ENCODE measurements around the gene KPNA4. TPM values are rescaled to one million over a fixed set of nuclear protein-coding genes. Genes with fewer than 3 reads are reported as not detected.
"Not testable (repeated sequence)": the region's sequence is repeated elsewhere in the genome, so short reads cannot be mapped to it uniquely, and the experiment has no call there.

The KPNA4 gene
- total RNA-seq, 1 experiment from 2014 or later: 127 TPM

GRCh38 chr3:160531311-160531710, 34.1 kb downstream of the KPNA4 start:
- POLR2A ChIA-PET: interaction anchor here (0.6 to 0.8 kb wide), 2 partner anchors 12 to 23 kb away, joined by 3 to 5 read pairs; no protein-coding TSS in a partner anchor
- H3K4me1 Mint-ChIP-seq (ENCODE audit: insufficient read depth, unreplicated experiment): no peaks in the 10 kb centered on the region
- no peak overlapping the region for H3K4me3 Mint-ChIP-seq (ENCODE audit: unreplicated experiment)
- no peak overlapping the region for H3K27ac Mint-ChIP-seq (ENCODE audit: low read depth, unreplicated experiment)
- H3K27me3 Mint-ChIP-seq (ENCODE audit: insufficient read depth, unreplicated experiment): no peaks in the 10 kb centered on the region
- intact Hi-C loops (cut with micrococcal nuclease): no loop called here
- no peak for TF ChIP-seq CTCF (IDR thresholded peaks at IDR 0.05; ENCODE audit: unreplicated experiment)
- BruUV-seq (replicated peaks): no TSS peak
- DNase-seq (ENCODE audit: unreplicated experiment): no peak
- no peaks in the 10 kb centered on the region for H3K9me3 Mint-ChIP-seq (ENCODE audit: unreplicated experiment)
- CTCF ChIA-PET: no interaction called here
- H3K36me3 Mint-ChIP-seq (ENCODE audit: insufficient read depth, unreplicated experiment): peaks cover 61% of the 10 kb centered on the region

- DNase-seq (ENCODE audit: unreplicated experiment); BruUV-seq (replicated peaks); H3K4me3 Mint-ChIP-seq (ENCODE audit: unreplicated experiment); intact Hi-C loops (cut with micrococcal nuclease); H3K27ac Mint-ChIP-seq (ENCODE audit: low read depth, unreplicated experiment); H3K9me3 Mint-ChIP-seq (ENCODE audit: unreplicated experiment); H3K4me1 Mint-ChIP-seq (ENCODE audit: insufficient read depth, unreplicated experiment); H3K27me3 Mint-ChIP-seq (ENCODE audit: insufficient read depth, unreplicated experiment): not testable (repeated sequence)
- peaks cover 95% of the 10 kb centered on the region for H3K36me3 Mint-ChIP-seq (ENCODE audit: insufficient read depth, unreplicated experiment)
- ChIA-PET CTCF (interaction anchor here (1.6 kb wide), 1 partner anchor 12 kb away, joined by 5 read pairs; no protein-coding TSS in a partner anchor), POLR2A (interaction anchor here (1.8 kb wide), 1 partner anchor 9 kb away, joined by 7 read pairs; no protein-coding TSS in a partner anchor)
Measured at GRCh38 chr3:160516391-160516790, 49.0 kb downstream of the KPNA4 start.

GRCh38 chr3:160501325-160501724, 64.0 kb downstream of the KPNA4 start:
- H3K4me3 Mint-ChIP-seq (ENCODE audit: unreplicated experiment): no peak overlapping the region
- peaks cover 78% of the 10 kb centered on the region for H3K36me3 Mint-ChIP-seq (ENCODE audit: insufficient read depth, unreplicated experiment)
- H3K27ac Mint-ChIP-seq (ENCODE audit: low read depth, unreplicated experiment): no peak overlapping the region
- H3K27me3 Mint-ChIP-seq (ENCODE audit: insufficient read depth, unreplicated experiment): no peaks in the 10 kb centered on the region
- intact Hi-C loops (cut with micrococcal nuclease): no loop called here
- no TSS peak for BruUV-seq (replicated peaks)
- H3K9me3 Mint-ChIP-seq (ENCODE audit: unreplicated experiment): no peaks in the 10 kb centered on the region
- H3K4me1 Mint-ChIP-seq (ENCODE audit: insufficient read depth, unreplicated experiment): no peaks in the 10 kb centered on the region
- DNase-seq (ENCODE audit: unreplicated experiment): no peak
- ChIA-PET CTCF (no interaction called here), POLR2A (no interaction called here)
- TF ChIP-seq CTCF (IDR thresholded peaks at IDR 0.05; ENCODE audit: unreplicated experiment): no peak

- Mint-ChIP-seq H3K9me3 (ENCODE audit: unreplicated experiment) (no peaks in the 10 kb centered on the region), H3K4me3 (ENCODE audit: unreplicated experiment) (no peak overlapping the region), H3K27ac (ENCODE audit: low read depth, unreplicated experiment) (no peak overlapping the region), H3K4me1 (ENCODE audit: insufficient read depth, unreplicated experiment) (no peaks in the 10 kb centered on the region), H3K27me3 (ENCODE audit: insufficient read depth, unreplicated experiment) (no peaks in the 10 kb centered on the region), H3K36me3 (ENCODE audit: insufficient read depth, unreplicated experiment) (peaks cover 48% of the 10 kb centered on the region)
- CTCF ChIA-PET: interaction anchor here (1.1 to 1.9 kb wide), 2 partner anchors 11 to 13 kb away, joined by 7 to 8 read pairs; no protein-coding TSS in a partner anchor
- TF ChIP-seq CTCF (IDR thresholded peaks at IDR 0.05; ENCODE audit: unreplicated experiment): no peak
- POLR2A ChIA-PET: no interaction called here
- no peak for DNase-seq (ENCODE audit: unreplicated experiment)
- no TSS peak for BruUV-seq (replicated peaks)
- intact Hi-C loops (cut with micrococcal nuclease): no loop called here
Measured at GRCh38 chr3:160498202-160498601, 67.2 kb downstream of the KPNA4 start.

GRCh38 chr3:160490166-160490565, 75.2 kb downstream of the KPNA4 start:
- DNase-seq (ENCODE audit: unreplicated experiment): no peak

More at GRCh38 chr3:160490166-160490565, 75.2 kb downstream of the KPNA4 start:
- Mint-ChIP-seq H3K27me3 (ENCODE audit: insufficient read depth, unreplicated experiment) (no peaks in the 10 kb centered on the region), H3K4me1 (ENCODE audit: insufficient read depth, unreplicated experiment) (no peaks in the 10 kb centered on the region), H3K9me3 (ENCODE audit: unreplicated experiment) (no peaks in the 10 kb centered on the region), H3K27ac (ENCODE audit: low read depth, unreplicated experiment) (no peak overlapping the region), H3K36me3 (ENCODE audit: insufficient read depth, unreplicated experiment) (no peaks in the 10 kb centered on the region), H3K4me3 (ENCODE audit: unreplicated experiment) (no peak overlapping the region)
- TF ChIP-seq CTCF (IDR thresholded peaks at IDR 0.05; ENCODE audit: unreplicated experiment): no peak
- POLR2A ChIA-PET: no interaction called here
- no TSS peak for BruUV-seq (replicated peaks)
- CTCF ChIA-PET: no interaction called here
- intact Hi-C loops (cut with micrococcal nuclease): no loop called here

Measured in MCF 10A (cell line).